Neural progenitor cell (in vitro differentiated cells): Measurements from ENCODE around the gene NAPB. TPM values are rescaled to one million over a fixed set of nuclear protein-coding genes. Genes with fewer than 3 reads are reported as not detected.

Experiments used
- DNase-seq: peaks from one replicate; pipeline ENCODE4 v3.0.0-alpha.2; 2016; ENCODE audit warnings: low spot score
- H2AFZ ChIP-seq: fragments of 200-600 bp; sonication (generic); replicated peaks from 2 replicates; pipeline ENCODE4 v1.6.1; 2016; ENCODE audit warnings: antibody characterized with exemption
- H3F3A ChIP-seq: fragments of 200-600 bp; sonication (generic); 2 replicates; pipeline ENCODE4 v1.6.1; 2016; ENCODE audit warnings: antibody characterized with exemption, low read depth
- H3K27ac ChIP-seq: fragments of 200-600 bp; sonication (generic); 2 replicates; pipeline ENCODE4 v1.5.1; 2016; ENCODE audit warnings: mild to moderate bottlenecking
- H3K27me3 ChIP-seq: fragments of 200-600 bp; sonication (generic); 2 replicates; pipeline ENCODE4 v1.6.1; 2016; ENCODE audit warnings: mild to moderate bottlenecking, moderate library complexity
- H3K36me3 ChIP-seq: fragments of 200-600 bp; sonication (generic); 2 replicates; pipeline ENCODE4 v1.5.1; 2016
- H3K4me1 ChIP-seq: fragments of 200-600 bp; sonication (generic); 2 replicates; pipeline ENCODE4 v1.6.1; 2016; ENCODE audit warnings: mixed run types
- H3K4me2 ChIP-seq: fragments of 200-600 bp; sonication (generic); 2 replicates; pipeline ENCODE4 v1.6.1; 2016
- H3K4me3 ChIP-seq: fragments of 200-600 bp; sonication (generic); 2 replicates; pipeline ENCODE4 v1.5.1; 2016
- H3K79me2 ChIP-seq: fragments of 200-600 bp; sonication (generic); 2 replicates; pipeline ENCODE4 v1.6.1; 2016; ENCODE audit warnings: low read depth
- H3K9ac ChIP-seq: fragments of 200-600 bp; sonication (generic); 2 replicates; pipeline ENCODE4 v1.6.1; 2016
- H3K9me3 ChIP-seq: fragments of 200-600 bp; sonication (generic); 2 replicates; pipeline ENCODE4 v1.5.1; 2016; ENCODE audit warnings: low read depth
- H4K20me1 ChIP-seq: fragments of 200-600 bp; sonication (generic); 2 replicates; pipeline ENCODE4 v1.6.1; 2016; ENCODE audit warnings: low read depth
- H3K27ac Mint-ChIP-seq: 3 replicates; pipeline ENCODE4 v1.8.0; 2021; ENCODE audit warnings: mixed read lengths
- H3K27me3 Mint-ChIP-seq: 2 replicates; pipeline ENCODE4 v1.8.0; 2022; ENCODE audit warnings: low read depth, mild to moderate bottlenecking, inconsistent platforms, moderate library complexity, mixed read lengths; ENCODE audit not compliant: insufficient read depth
- H3K36me3 Mint-ChIP-seq: 3 replicates; pipeline ENCODE4 v1.8.0; 2021; ENCODE audit warnings: mixed read lengths
- H3K4me1 Mint-ChIP-seq: 3 replicates; pipeline ENCODE4 v1.8.0; 2021; ENCODE audit warnings: mixed read lengths
- H3K4me3 Mint-ChIP-seq: 3 replicates; pipeline ENCODE4 v1.8.0; 2021; ENCODE audit warnings: mild to moderate bottlenecking, moderate library complexity, mixed read lengths
- H3K9me3 Mint-ChIP-seq: 3 replicates; pipeline ENCODE4 v1.8.0; 2020; ENCODE audit warnings: mixed read lengths
- CTCF ChIP-seq: fragments of 200-600 bp; sonication (generic); IDR thresholded peaks from 2 replicates; pipeline ENCODE4 v1.5.1; 2017; ENCODE audit warnings: antibody characterized with exemption, mild to moderate bottlenecking
- EZH2 ChIP-seq: fragments of 200-600 bp; sonication (generic); IDR thresholded peaks from 2 replicates; pipeline ENCODE4 v1.6.1; 2017; ENCODE audit warnings: antibody characterized with exemption, mild to moderate bottlenecking, moderate library complexity
- EZH2phosphoT487 ChIP-seq: fragments of 200-600 bp; sonication (generic); IDR thresholded peaks from 2 replicates; pipeline ENCODE4 v1.6.1; 2017; ENCODE audit warnings: antibody characterized with exemption
- total RNA-seq: library from RNA; depleted of rRNA; stranded (reverse); fragments of >200 nt; gene quantifications from 2 replicates; pipeline ENCODE4 v1.2.3, GENCODE V29; 2015; ENCODE audit warnings: low replicate concordance

The NAPB gene
- total RNA-seq, 1 donor from 2014 or later, result 23.8 TPM

GRCh38 chr20:23406880-23407279 lies 14.4 kb downstream of the NAPB start:
- Histone ChIP-seq H3K27me3 (no peaks in the 10 kb centered on the region), H4K20me1 (peaks cover 78% of the 10 kb centered on the region), H2AFZ (no peak overlapping the region), H3K27ac (no peak overlapping the region), H3K9me3 (no peaks in the 10 kb centered on the region), H3K79me2 (peaks cover 91% of the 10 kb centered on the region), H3K4me3 (no peak overlapping the region), H3K4me1 (peaks cover 6% of the 10 kb centered on the region), H3F3A (no peaks in the 10 kb centered on the region), H3K36me3 (no peaks in the 10 kb centered on the region), H3K9ac (no peak overlapping the region), H3K4me2 (no peak overlapping the region)
- no peak for DNase-seq
- Mint-ChIP-seq H3K27ac (no peak overlapping the region), H3K4me3 (no peak overlapping the region), H3K4me1 (no peaks in the 10 kb centered on the region), H3K27me3 (no peaks in the 10 kb centered on the region), H3K9me3 (no peaks in the 10 kb centered on the region), H3K36me3 (peaks cover 14% of the 10 kb centered on the region)
- TF ChIP-seq EZH2phosphoT487, result no peak
- TF ChIP-seq CTCF, result no peak
- TF ChIP-seq EZH2, result no peak

- peaks cover 75% of the 10 kb centered on the region for H3K79me2 ChIP-seq
- no peaks in the 10 kb centered on the region for H3K9me3 ChIP-seq
- no peaks in the 10 kb centered on the region for H3K27me3 Mint-ChIP-seq
- H3K4me1 Mint-ChIP-seq, result no peaks in the 10 kb centered on the region
- no peak overlapping the region for H3K9ac ChIP-seq
- peaks cover 57% of the 10 kb centered on the region for H4K20me1 ChIP-seq
- no peak overlapping the region for H3K27ac ChIP-seq
- H3K4me1 ChIP-seq, result no peaks in the 10 kb centered on the region
- H3K9me3 Mint-ChIP-seq, result no peaks in the 10 kb centered on the region
- no peaks in the 10 kb centered on the region for H3K36me3 ChIP-seq
- H3K4me2 ChIP-seq, result no peak overlapping the region
- no peaks in the 10 kb centered on the region for H3F3A ChIP-seq
- no peaks in the 10 kb centered on the region for H3K27me3 ChIP-seq
- H3K36me3 Mint-ChIP-seq, result peaks cover 16% of the 10 kb centered on the region
- no peak overlapping the region for H2AFZ ChIP-seq
- H3K4me3 Mint-ChIP-seq, result no peak overlapping the region
- DNase-seq, result no peak
- no peak overlapping the region for H3K27ac Mint-ChIP-seq
- TF ChIP-seq CTCF, result no peak
- H3K4me3 ChIP-seq, result no peak overlapping the region
Observed at GRCh38 chr20:23404196-23404595, 17.1 kb downstream of the NAPB start.

- Histone ChIP-seq H3K27me3 (no peaks in the 10 kb centered on the region), H3K4me3 (no peak overlapping the region), H3K4me1 (no peaks in the 10 kb centered on the region), H4K20me1 (peaks cover 53% of the 10 kb centered on the region), H3K9me3 (no peaks in the 10 kb centered on the region), H2AFZ (no peak overlapping the region), H3K4me2 (no peak overlapping the region), H3K79me2 (peaks cover 70% of the 10 kb centered on the region), H3K9ac (no peak overlapping the region), H3F3A (no peaks in the 10 kb centered on the region), H3K36me3 (no peaks in the 10 kb centered on the region), H3K27ac (no peak overlapping the region)
- H3K4me3 Mint-ChIP-seq, result no peak overlapping the region
- no peaks in the 10 kb centered on the region for H3K9me3 Mint-ChIP-seq
- H3K4me1 Mint-ChIP-seq, result no peaks in the 10 kb centered on the region
- no peak overlapping the region for H3K27ac Mint-ChIP-seq
- TF ChIP-seq EZH2 (no peak), EZH2phosphoT487 (no peak), CTCF (no peak)
- DNase-seq, result no peak
- peaks cover 16% of the 10 kb centered on the region for H3K36me3 Mint-ChIP-seq
- no peaks in the 10 kb centered on the region for H3K27me3 Mint-ChIP-seq
Observed at GRCh38 chr20:23403751-23404150, 17.5 kb downstream of the NAPB start.

- H3K9me3 ChIP-seq, result no peaks in the 10 kb centered on the region
- H3K4me1 ChIP-seq, result no peaks in the 10 kb centered on the region
- Mint-ChIP-seq H3K36me3 (peaks cover 6% of the 10 kb centered on the region), H3K9me3 (no peaks in the 10 kb centered on the region), H3K27ac (no peak overlapping the region), H3K4me3 (no peak overlapping the region), H3K4me1 (no peaks in the 10 kb centered on the region), H3K27me3 (no peaks in the 10 kb centered on the region)
- H3F3A ChIP-seq, result no peaks in the 10 kb centered on the region
- H3K79me2 ChIP-seq, result peaks cover 51% of the 10 kb centered on the region
- no peak overlapping the region for H3K9ac ChIP-seq
- peaks cover 44% of the 10 kb centered on the region for H4K20me1 ChIP-seq
- no peak overlapping the region for H3K27ac ChIP-seq
- TF ChIP-seq EZH2phosphoT487, result no peak
- TF ChIP-seq EZH2, result no peak
- TF ChIP-seq CTCF, result no peak
- no peaks in the 10 kb centered on the region for H3K27me3 ChIP-seq
- no peaks in the 10 kb centered on the region for H3K36me3 ChIP-seq
- no peak for DNase-seq
- no peak overlapping the region for H3K4me2 ChIP-seq
- H3K4me3 ChIP-seq, result no peak overlapping the region
- H2AFZ ChIP-seq, result no peak overlapping the region
Observed at GRCh38 chr20:23401051-23401450, 20.2 kb downstream of the NAPB start.
